ENCODE results near the gene GBF1.

Gene GBF1

GRCh38 chr10:102255404-102255803 lies 10.1 kb downstream of the GBF1 start:
- Histone ChIP-seq H3K9ac (ENCODE audit: insufficient read length) (no peak overlapping the region), H3K27ac (no peak overlapping the region), H3K4me3 (no peak overlapping the region), H3K36me3 (ENCODE audit: insufficient read depth, low read length) (0 out of 2 replicates have a peak, but pooled peaks cover 3% of the 10 kb centered on the region), H3K9me3 (ENCODE audit: low read depth, low read length) (no peaks in the 10 kb centered on the region)
- DNase-seq (ENCODE audit: low read depth, low spot score) = no peak
- TF ChIP-seq EZH2 (IDR thresholded peaks at IDR 0.05) (no peak), POLR2AphosphoS5 (IDR thresholded peaks at IDR 0.05; ENCODE audit: borderline replicate concordance, low read depth, low read length) (no peak), FOXP2 (optimal IDR thresholded peaks at IDR 0.05; ENCODE audit: control extremely low read depth, extremely low read length, insufficient read depth) (no peak)

- Histone ChIP-seq H3K27ac (no peak overlapping the region), H3K9ac (ENCODE audit: insufficient read length) (no peak overlapping the region), H3K9me3 (ENCODE audit: low read depth, low read length) (no peaks in the 10 kb centered on the region), H3K36me3 (ENCODE audit: insufficient read depth, low read length) (peaks cover 9% of the 10 kb centered on the region; the same call in 1 of the 2 replicates), H3K4me3 (no peak overlapping the region)
- no peak for DNase-seq (ENCODE audit: low read depth, low spot score)
- TF ChIP-seq EZH2 (IDR thresholded peaks at IDR 0.05) (no peak), FOXP2 (optimal IDR thresholded peaks at IDR 0.05; ENCODE audit: control extremely low read depth, extremely low read length, insufficient read depth) (no peak), POLR2AphosphoS5 (IDR thresholded peaks at IDR 0.05; ENCODE audit: borderline replicate concordance, low read depth, low read length) (no peak)
Measured at GRCh38 chr10:102261196-102261595, 15.9 kb downstream of the GBF1 start.

- Histone ChIP-seq H3K9me3 (ENCODE audit: low read depth, low read length) (no peaks in the 10 kb centered on the region), H3K36me3 (ENCODE audit: insufficient read depth, low read length) (peaks cover 9% of the 10 kb centered on the region; the same call in 1 of the 2 replicates), H3K27ac (no peak overlapping the region), H3K4me3 (no peak overlapping the region), H3K9ac (ENCODE audit: insufficient read length) (no peak overlapping the region)
- DNase-seq (ENCODE audit: low read depth, low spot score) = no peak
- TF ChIP-seq POLR2AphosphoS5 (IDR thresholded peaks at IDR 0.05; ENCODE audit: borderline replicate concordance, low read depth, low read length) = no peak
- TF ChIP-seq EZH2 (IDR thresholded peaks at IDR 0.05) = no peak
- no peak for TF ChIP-seq FOXP2 (optimal IDR thresholded peaks at IDR 0.05; ENCODE audit: control extremely low read depth, extremely low read length, insufficient read depth)
Measured at GRCh38 chr10:102261842-102262241, 16.5 kb downstream of the GBF1 start.

- TF ChIP-seq POLR2AphosphoS5 (IDR thresholded peaks at IDR 0.05; ENCODE audit: borderline replicate concordance, low read depth, low read length) = no peak
- TF ChIP-seq FOXP2 (optimal IDR thresholded peaks at IDR 0.05; ENCODE audit: control extremely low read depth, extremely low read length, insufficient read depth) = no peak
- no peak for TF ChIP-seq EZH2 (IDR thresholded peaks at IDR 0.05)
- Histone ChIP-seq H3K9me3 (ENCODE audit: low read depth, low read length) (no peaks in the 10 kb centered on the region), H3K4me3 (no peak overlapping the region), H3K36me3 (ENCODE audit: insufficient read depth, low read length) (peaks cover 9% of the 10 kb centered on the region; the same call in 1 of the 2 replicates), H3K27ac (no peak overlapping the region), H3K9ac (ENCODE audit: insufficient read length) (no peak overlapping the region)
- no peak for DNase-seq (ENCODE audit: low read depth, low spot score)
Measured at GRCh38 chr10:102262744-102263370, 17.5 kb downstream of the GBF1 start.

GRCh38 chr10:102264371-102264770 lies 19.0 kb downstream of the GBF1 start:
- Histone ChIP-seq H3K9ac (ENCODE audit: insufficient read length) (no peak overlapping the region), H3K36me3 (ENCODE audit: insufficient read depth, low read length) (peaks cover 9% of the 10 kb centered on the region; the same call in 1 of the 2 replicates), H3K9me3 (ENCODE audit: low read depth, low read length) (no peaks in the 10 kb centered on the region), H3K27ac (no peak overlapping the region), H3K4me3 (no peak overlapping the region)
- DNase-seq (ENCODE audit: low read depth, low spot score) = no peak
- no peak for TF ChIP-seq POLR2AphosphoS5 (IDR thresholded peaks at IDR 0.05; ENCODE audit: borderline replicate concordance, low read depth, low read length)
- TF ChIP-seq FOXP2 (optimal IDR thresholded peaks at IDR 0.05; ENCODE audit: control extremely low read depth, extremely low read length, insufficient read depth) = no peak
- TF ChIP-seq EZH2 (IDR thresholded peaks at IDR 0.05) = no peak

- Histone ChIP-seq H3K36me3 (ENCODE audit: insufficient read depth, low read length) (peaks cover 6% of the 10 kb centered on the region; the same call in 1 of the 2 replicates), H3K27ac (no peak overlapping the region), H3K9ac (ENCODE audit: insufficient read length) (no peak overlapping the region), H3K9me3 (ENCODE audit: low read depth, low read length) (no peaks in the 10 kb centered on the region), H3K4me3 (no peak overlapping the region)
- DNase-seq (ENCODE audit: low read depth, low spot score) = no peak
- no peak for TF ChIP-seq EZH2 (IDR thresholded peaks at IDR 0.05)
- no peak for TF ChIP-seq POLR2AphosphoS5 (IDR thresholded peaks at IDR 0.05; ENCODE audit: borderline replicate concordance, low read depth, low read length)
- TF ChIP-seq FOXP2 (optimal IDR thresholded peaks at IDR 0.05; ENCODE audit: control extremely low read depth, extremely low read length, insufficient read depth) = no peak
Measured at GRCh38 chr10:102266670-102267069, 21.3 kb downstream of the GBF1 start.

- no peak for DNase-seq (ENCODE audit: low read depth, low spot score)
- TF ChIP-seq EZH2 (IDR thresholded peaks at IDR 0.05) (no peak), POLR2AphosphoS5 (IDR thresholded peaks at IDR 0.05; ENCODE audit: borderline replicate concordance, low read depth, low read length) (no peak), FOXP2 (optimal IDR thresholded peaks at IDR 0.05; ENCODE audit: control extremely low read depth, extremely low read length, insufficient read depth) (no peak)
- H3K4me3 ChIP-seq = no peak overlapping the region
- no peaks in the 10 kb centered on the region for H3K36me3 ChIP-seq (ENCODE audit: insufficient read depth, low read length)
- no peaks in the 10 kb centered on the region for H3K9me3 ChIP-seq (ENCODE audit: low read depth, low read length)
- no peak overlapping the region for H3K27ac ChIP-seq
- no peak overlapping the region for H3K9ac ChIP-seq (ENCODE audit: insufficient read length)
Measured at GRCh38 chr10:102267748-102268147, 22.4 kb downstream of the GBF1 start.

GRCh38 chr10:102268375-102268888 lies 23.1 kb downstream of the GBF1 start:
- TF ChIP-seq FOXP2 (optimal IDR thresholded peaks at IDR 0.05; ENCODE audit: control extremely low read depth, extremely low read length, insufficient read depth) = no peak
- TF ChIP-seq POLR2AphosphoS5 (IDR thresholded peaks at IDR 0.05; ENCODE audit: borderline replicate concordance, low read depth, low read length) = no peak
- TF ChIP-seq EZH2 (IDR thresholded peaks at IDR 0.05) = no peak
- no peak for DNase-seq (ENCODE audit: low read depth, low spot score)
- H3K9ac ChIP-seq (ENCODE audit: insufficient read length) = no peak overlapping the region
- no peaks in the 10 kb centered on the region for H3K36me3 ChIP-seq (ENCODE audit: insufficient read depth, low read length)
- H3K9me3 ChIP-seq (ENCODE audit: low read depth, low read length) = no peaks in the 10 kb centered on the region
- H3K4me3 ChIP-seq = no peak overlapping the region
- H3K27ac ChIP-seq = no peak overlapping the region
